K562 (cell line): ENCODE measurements around the gene TRAK1. TPM values are rescaled to one million over a fixed set of nuclear protein-coding genes. Genes with fewer than 3 reads are reported as not detected.
A peak's percentile ranks its signal among the peaks of the same experiment; 100 is the strongest.

Source experiments
- ATAC-seq: fragments of 200-7000 bp; cut with Tn5 transposase; 3 replicates; pipeline ENCODE4 v1.9.1; 2020; ENCODE audit warnings: moderate library complexity
- BruUV-seq: library from RNA; stranded (reverse); fragments of 400-500 nt; replicated peaks from 2 replicates; lab custom pipeline; 2021; lab: Mats Ljungman, UMichigan
- CTCF ChIA-PET: fragments of 300-600 bp; formaldehyde crosslinking; extraction: SDS; loops from one replicate; lab custom pipeline; 2021; ENCODE audit warnings: low intra/inter-chr PET ratio; lab: Yijun Ruan, JAX
- POLR2A ChIA-PET: fragments of 300-600, 350-650 bp; sonication (Branson Sonifier 250); formaldehyde crosslinking; extraction: SDS; loops from one replicate; lab custom pipeline; 2021; ENCODE audit warnings: antibody characterized with exemption, inconsistent platforms; lab: Yijun Ruan, JAX
- DNase-seq, 4 experiments: peaks; one replicate each; pipeline versions ENCODE4 v3.0.0 to v3.0.0-alpha.2; 2011 to 2018; ENCODE audit warnings: low spot score in 3 of 4, mixed read lengths in 3 of 4; ENCODE audit errors: extremely low read depth in 1 of 4
- FAIRE-seq: peaks from 2 replicates; lab custom pipeline; 2011; peaks lifted over from hg19 to GRCh38; lab: Jason Lieb, UNC
- H2AFZ ChIP-seq: 2 replicates; pipeline ENCODE4 v1.6.0; 2011; ENCODE audit warnings: low read depth, low read length, control low read depth, inconsistent platforms
- H3K27ac ChIP-seq: fragments of 200-600 bp; 3 replicates; pipeline ENCODE4 v1.8.0; 2011; ENCODE audit warnings: low read depth, mild to moderate bottlenecking, control low read depth, inconsistent platforms, low read length, moderate library complexity, mixed read lengths; ENCODE audit errors: extremely low read depth
- H3K27me3 ChIP-seq, 2 experiments: fragments of 300-600 bp in 1 of 2; 2 replicates in 1 of 2; 3 replicates in 1 of 2; pipeline versions ENCODE4 v1.6.0 to v1.8.0; 2011; ENCODE audit warnings: inconsistent platforms in 2 of 2, low read length in 2 of 2, mild to moderate bottlenecking in 1 of 2, mixed read lengths in 1 of 2, moderate library complexity in 1 of 2; ENCODE audit not compliant: control insufficient read depth in 2 of 2, insufficient read depth in 2 of 2
- H3K36me3 ChIP-seq: fragments of 300-600 bp; 3 replicates; pipeline ENCODE4 v1.8.0; 2011; ENCODE audit warnings: mild to moderate bottlenecking, low read length, inconsistent platforms; ENCODE audit not compliant: control insufficient read depth, insufficient read depth
- H3K4me1 ChIP-seq, 2 experiments: fragments of 200-600 bp in 1 of 2; replicated peaks in 1 of 2; 2 replicates in 1 of 2; 3 replicates in 1 of 2; pipeline versions ENCODE4 v1.5.1 to v1.8.0; 2011; ENCODE audit warnings: inconsistent platforms in 2 of 2, low read length in 2 of 2, mild to moderate bottlenecking in 1 of 2, mixed read lengths in 1 of 2, moderate library complexity in 1 of 2; ENCODE audit not compliant: control insufficient read depth in 2 of 2, insufficient read depth in 2 of 2
- H3K4me2 ChIP-seq: 2 replicates; pipeline ENCODE4 v1.6.1; 2011; ENCODE audit warnings: low read length, control low read depth, inconsistent platforms, mixed read lengths; ENCODE audit not compliant: insufficient read depth
- H3K4me3 ChIP-seq: fragments of 200-600 bp; sonication (generic), shearing (Covaris generic); 2 replicates; pipeline ENCODE4 v1.5.1; 2016; ENCODE audit warnings: control low read depth, inconsistent platforms
- H3K79me2 ChIP-seq: fragments of 200-600 bp; 3 replicates; pipeline ENCODE4 v1.8.0; 2011; ENCODE audit warnings: low read length, inconsistent platforms; ENCODE audit not compliant: control insufficient read depth, insufficient read depth
- H3K9ac ChIP-seq, 2 experiments: 2 replicates each; pipeline versions ENCODE4 v1.6.0 to v1.6.1; 2011; ENCODE audit warnings: low read depth in 2 of 2, low read length in 2 of 2, control low read depth in 1 of 2, inconsistent platforms in 1 of 2, mild to moderate bottlenecking in 1 of 2, mixed read lengths in 1 of 2; ENCODE audit not compliant: insufficient read depth in 1 of 2
- H3K9me1 ChIP-seq: one replicate; pipeline ENCODE4 v1.6.0; 2011; ENCODE audit warnings: inconsistent platforms, mild to moderate bottlenecking, low read length, moderate library complexity; ENCODE audit not compliant: control insufficient read depth, insufficient read depth
- H3K9me3 ChIP-seq: replicated peaks from 2 replicates; pipeline ENCODE4 v1.5.1; 2011; ENCODE audit warnings: low read depth, low read length, inconsistent platforms; ENCODE audit not compliant: control insufficient read depth, insufficient read depth
- H4K20me1 ChIP-seq: replicated peaks from 2 replicates; pipeline ENCODE4 v1.6.1; 2011; ENCODE audit warnings: low read length, inconsistent platforms, mixed read lengths; ENCODE audit not compliant: control insufficient read depth, insufficient read depth
- BCOR ChIP-seq: fragments of 450-650 bp; IDR thresholded peaks from 2 replicates; pipeline ENCODE4 v1.6.1; 2016
- CEBPG ChIP-seq, 3 experiments: fragments of 200-800 bp in 1 of 3; sonication (Bioruptor generic) in 1 of 3; sonication (generic) in 1 of 3; formaldehyde crosslinking in 1 of 3; IDR thresholded peaks in 2 of 3; conservative IDR thresholded peaks in 1 of 3; 2 replicates each; pipeline versions ENCODE4 v1.6.1 to v1.8.0; 2016 to 2022; ENCODE audit warnings: missing compliant biosample characterization in 2 of 3, missing genetic modification characterization in 2 of 3, mild to moderate bottlenecking in 1 of 3, missing genetic modification reagents in 1 of 3
- CTCFL ChIP-seq: IDR thresholded peaks from 2 replicates; pipeline ENCODE4 v1.6.1; 2011; ENCODE audit warnings: borderline replicate concordance, low read depth, mild to moderate bottlenecking, moderate library complexity, low read length; ENCODE audit not compliant: insufficient read depth, poor library complexity, severe bottlenecking
- DNMT1 ChIP-seq: fragments of 450-650 bp; IDR thresholded peaks from 2 replicates; pipeline ENCODE4 v1.6.1; 2016; ENCODE audit warnings: antibody characterized with exemption, mild to moderate bottlenecking
- FOXP1 ChIP-seq: sonication (generic); formaldehyde crosslinking; IDR thresholded peaks from 2 replicates; pipeline ENCODE4 v1.8.0; 2022; ENCODE audit warnings: mild to moderate bottlenecking, missing genetic modification reagents
- GABPA ChIP-seq: fragments of 200-800 bp; sonication (Bioruptor generic); conservative IDR thresholded peaks from 2 replicates; pipeline ENCODE4 v1.6.1; 2016; ENCODE audit warnings: low read depth, missing genetic modification characterization, missing compliant biosample characterization
- HES1 ChIP-seq: fragments of 450-650 bp; IDR thresholded peaks from 2 replicates; pipeline ENCODE4 v1.6.1; 2016; ENCODE audit warnings: low read depth, mild to moderate bottlenecking, moderate library complexity
- KLF13 ChIP-seq: fragments of 450-650 bp; IDR thresholded peaks from 2 replicates; pipeline ENCODE4 v1.6.1; 2016; ENCODE audit warnings: missing genetic modification characterization, low read depth, mild to moderate bottlenecking, missing compliant biosample characterization, moderate library complexity, borderline replicate concordance
- MTA1 ChIP-seq: fragments of 450-650 bp; IDR thresholded peaks from 2 replicates; pipeline ENCODE4 v1.6.1; 2017; ENCODE audit warnings: borderline replicate concordance
- PREB ChIP-seq: sonication (generic); formaldehyde crosslinking; IDR thresholded peaks from 2 replicates; pipeline ENCODE4 v1.8.1; 2023; ENCODE audit warnings: mild to moderate bottlenecking, missing genetic modification reagents
- SMARCA5 ChIP-seq: fragments of 450-650 bp; IDR thresholded peaks from 2 replicates; pipeline ENCODE4 v1.6.1; 2016
- TAF1 ChIP-seq: IDR thresholded peaks from 2 replicates; pipeline ENCODE4 v1.6.1; 2011; ENCODE audit warnings: mild to moderate bottlenecking, low read length, moderate library complexity; ENCODE audit not compliant: insufficient read depth, control insufficient read depth, severe bottlenecking; ENCODE audit errors: extremely low read depth
- TEAD4 ChIP-seq, 2 experiments: sonication (generic) in 1 of 2; formaldehyde crosslinking in 1 of 2; IDR thresholded peaks; 2 replicates each; pipeline versions ENCODE4 v1.6.1 to v1.8.0; 2012 to 2022; ENCODE audit warnings: borderline replicate concordance in 1 of 2, inconsistent platforms in 1 of 2, low read length in 1 of 2, mild to moderate bottlenecking in 1 of 2, missing genetic modification reagents in 1 of 2
- ZNF561 ChIP-seq: fragments of 450-650 bp; formaldehyde crosslinking; conservative IDR thresholded peaks from 2 replicates; pipeline ENCODE4 v1.4.0; 2020; ENCODE audit warnings: mild to moderate bottlenecking, moderate library complexity
- ZNF717 ChIP-seq: fragments of 250-450 bp; sonication (Bioruptor Pico); IDR thresholded peaks from 2 replicates; pipeline ENCODE4 v1.5.0; 2021
- WGBS: fragments of 100-300 bp; shearing (Covaris generic); methylation state at CpG from one replicate; pipeline ENCODE4 v1.1.6; 2016; ENCODE audit warnings: low coverage, mixed read lengths; ENCODE audit not compliant: insufficient coverage; ENCODE audit errors: missing lambda C conversion rate; 5-methylcytosine and 5-hydroxymethylcytosine counted together
- in situ Hi-C: fragments of 300-500 bp; cut with MboI; formaldehyde crosslinking; loops from 4 replicates; pipeline ENCODE4 v1.15.0; 2018; ENCODE audit warnings: inconsistent platforms, mixed read lengths
- intact Hi-C: fragments of 100-400 bp; cut with micrococcal nuclease; formaldehyde crosslinking; loops from 2 replicates; pipeline ENCODE4 v1.14.2; 2022
- polyA plus RNA-seq, 8 experiments: library from polyadenylated mRNA; depleted of rRNA in 4 of 8; stranded (reverse) in 5 of 8; unstranded in 3 of 8; fragments of >200 nt; fragmentation: Nextera tagmentation in 2 of 8; fragmentation: Illumina TruSeq in 1 of 8; extraction: Ambion mirVana in 2 of 8; extraction: Trizol in 1 of 8; gene quantifications; 2 replicates each; pipeline versions ENCODE4 v1.2.1 to v1.2.3, GENCODE V29; 2011 to 2014; ENCODE audit warnings: inconsistent platforms in 1 of 8, missing spikeins in 1 of 8
- total RNA-seq, 7 experiments: library from RNA; depleted of rRNA in 6 of 7; stranded (reverse); fragments of >200 nt in 6 of 7; fragmentation: Illumina TruSeq in 2 of 7; extraction: Trizol in 2 of 7; gene quantifications; 2 replicates each; pipeline versions ENCODE4 v1.2.1 to v1.2.3, GENCODE V29; 2011 to 2021; ENCODE audit warnings: low replicate concordance in 1 of 7

Gene TRAK1
- total and polyA plus RNA-seq, 9 of the 15 experiments (the other 6 are each of a cell fraction or from before 2014, with no cell fraction given): 5.3 to 28.5 (median 17.5) TPM

- Histone ChIP-seq H3K27ac (no peak overlapping the region), H3K4me1 (peaks cover 0 to 4% of the 10 kb centered on the region in 2 experiments; a peak in 1 of 5 replicates), H3K4me2 (no peak overlapping the region), H3K9me1 (no peaks in the 10 kb centered on the region), H4K20me1 (peaks cover 11% of the 10 kb centered on the region), H3K79me2 (no peaks in the 10 kb centered on the region), H3K9me3 (no peaks in the 10 kb centered on the region), H3K9ac (no peak overlapping the region), H3K27me3 (no peaks in the 10 kb centered on the region), H3K4me3 (no peak overlapping the region), H3K36me3 (peaks cover 5% of the 10 kb centered on the region; the same call in 1 of the 3 replicates), H2AFZ (no peak overlapping the region)
- in situ Hi-C loops (loop anchor here (25.0 kb wide), 1 partner anchor 415 kb away; no protein-coding TSS in a partner anchor), intact Hi-C loops (no loop called here)
- ChIA-PET POLR2A (interaction anchor here (0.6 kb wide), 1 partner anchor 239 kb away, joined by 3 read pairs; no protein-coding TSS in a partner anchor), CTCF (no interaction called here)
- no peak for ATAC-seq
- peak; percentile 46 for FAIRE-seq
- no peak for DNase-seq
- WGBS: 81% methylated on average over 6 of the region's 6 CpGs
- no TSS peak for BruUV-seq
- TF ChIP-seq TEAD4 (IDR thresholded peaks at IDR 0.05; ENCODE audit: low read length) (no peak), TEAD4 (CRISPR knock-in tag; IDR thresholded peaks at IDR 0.05; ENCODE audit: borderline replicate concordance) (no peak), GABPA (tag) (no peak), DNMT1 (no peak), ZNF561 (CRISPR knock-in tag) (no peak), CEBPG (CRISPR knock-in tag; IDR thresholded peaks at IDR 0.05) (no peak), CEBPG (tag; conservative IDR thresholded peaks at IDR 0.05 in 1 of 2, IDR thresholded peaks at IDR 0.05 in 1 of 2) (no peak), FOXP1 (CRISPR knock-in tag) (no peak), PREB (CRISPR knock-in tag) (no peak), SMARCA5 (no peak), HES1 (no peak), MTA1 (no peak), CTCFL (no peak), ZNF717 (CRISPR knock-in tag) (no peak), BCOR (no peak), KLF13 (tag) (no peak), TAF1 (no peak)
These were observed 11.4 kb downstream of the TRAK1 start for GRCh38 chr3:42102571-42102970.
